HCT116 (cell line): Measurements from ENCODE around the gene ACOXL. TPM values are rescaled to one million over a fixed set of nuclear protein-coding genes. Genes with fewer than 3 reads are reported as not detected.

Experiments used
- ATAC-seq: fragments of 200-7000 bp; cut with Tn5 transposase; 2 replicates; pipeline ENCODE4 v1.9.1; 2020; ENCODE audit warnings: mild to moderate bottlenecking, moderate library complexity
- BruUV-seq: library from RNA; stranded (reverse); fragments of 400-500 nt; replicated peaks from 2 replicates; lab custom pipeline; 2021; lab: Mats Ljungman, UMichigan
- CTCF ChIA-PET: fragments of 300-600 bp; sonication (Branson Sonifier 250); formaldehyde crosslinking; loops from one replicate; lab custom pipeline; 2021; ENCODE audit warnings: antibody characterized with exemption; lab: Charles Lee
- POLR2A ChIA-PET: fragments of 300-600, 350-600 bp; sonication (Branson Sonifier 250); formaldehyde crosslinking; loops from one replicate; lab custom pipeline; 2021; ENCODE audit warnings: antibody characterized with exemption; lab: Charles Lee
- RAD21 ChIA-PET, 2 experiments: fragments of 300-600 bp; sonication (Branson Sonifier 250); formaldehyde crosslinking; loops; one replicate each; lab custom pipeline; 2023; ENCODE audit warnings: low total read pairs in 2 of 2; ENCODE audit not compliant: uncharacterized antibody in 2 of 2, unreplicated experiment in 2 of 2, low non-redundant PET in 1 of 2; lab: Charles Lee
- DNase-seq: peaks from one replicate; pipeline ENCODE4 v3.0.0-alpha.2; 2010; ENCODE audit warnings: low read depth, low spot score
- H2AFZ ChIP-seq: fragments of 200-600 bp; shearing (Covaris generic), sonication (generic); 2 replicates; pipeline ENCODE4 v1.6.1; 2017; ENCODE audit warnings: low read depth, mixed run types, mixed read lengths, antibody characterized with exemption, low read length; ENCODE audit not compliant: poor library complexity, severe bottlenecking
- H3K27ac ChIP-seq: 2 replicates; pipeline ENCODE4 v1.5.1; 2012; ENCODE audit warnings: low read depth, low read length
- H3K27me3 ChIP-seq: fragments of 200-600 bp; sonication (generic); 2 replicates; pipeline ENCODE4 v1.6.1; 2016; ENCODE audit warnings: mixed run types, low read length, mixed read lengths; ENCODE audit not compliant: insufficient read depth
- H3K36me3 ChIP-seq, 2 experiments: fragments of 200-500 bp in 1 of 2; fragments of 200-600 bp in 1 of 2; sonication (Bioruptor generic) in 1 of 2; sonication (generic) in 1 of 2; 2 replicates each; pipeline versions ENCODE4 v1.5.1 to v1.6.1; 2014 to 2016; ENCODE audit warnings: low read length in 2 of 2, inconsistent platforms in 1 of 2, mixed read lengths in 1 of 2, mixed run types in 1 of 2; ENCODE audit not compliant: insufficient read depth in 2 of 2, control insufficient read depth in 1 of 2
- H3K4me1 ChIP-seq, 2 experiments: fragments of 200-600 bp in 1 of 2; sonication (generic) in 1 of 2; 2 replicates each; pipeline versions ENCODE4 v1.5.1 to v1.6.1; 2012 to 2017; ENCODE audit warnings: low read length in 2 of 2, inconsistent platforms in 1 of 2, mild to moderate bottlenecking in 1 of 2, mixed read lengths in 1 of 2, mixed run types in 1 of 2, moderate library complexity in 1 of 2; ENCODE audit not compliant: insufficient read depth in 2 of 2, control insufficient read depth in 1 of 2
- H3K4me2 ChIP-seq: fragments of 200-600 bp; sonication (generic); 2 replicates; pipeline ENCODE4 v1.6.1; 2017; ENCODE audit warnings: mixed run types, low read length, mixed read lengths
- H3K4me3 ChIP-seq, 2 experiments: fragments of 200-600 bp in 1 of 2; sonication (generic) in 1 of 2; replicated peaks in 1 of 2; 2 replicates each; pipeline ENCODE4 v1.5.1; 2011 to 2016; ENCODE audit warnings: low read length in 2 of 2, control low read depth in 1 of 2, low read depth in 1 of 2, mild to moderate bottlenecking in 1 of 2, mixed read lengths in 1 of 2, mixed run types in 1 of 2
- H3K79me2 ChIP-seq: fragments of 200-600 bp; sonication (generic); 2 replicates; pipeline ENCODE4 v1.6.1; 2017; ENCODE audit warnings: mild to moderate bottlenecking, mixed run types, low read length, moderate library complexity, mixed read lengths; ENCODE audit not compliant: insufficient read depth
- H3K9ac ChIP-seq: fragments of 200-600 bp; sonication (generic); 2 replicates; pipeline ENCODE4 v1.6.1; 2016; ENCODE audit warnings: low read length, mixed read lengths
- H3K9me2 ChIP-seq: fragments of 200-600 bp; sonication (generic), shearing (Covaris generic); 2 replicates; pipeline ENCODE4 v1.6.1; 2017; ENCODE audit warnings: mixed run types, mild to moderate bottlenecking, moderate library complexity; ENCODE audit not compliant: insufficient read depth
- H3K9me3 ChIP-seq, 2 experiments: fragments of 200-500 bp in 1 of 2; fragments of 200-600 bp in 1 of 2; sonication (Bioruptor generic) in 1 of 2; sonication (generic) in 1 of 2; 2 replicates each; pipeline ENCODE4 v1.6.1; 2014 to 2017; ENCODE audit warnings: low read length in 2 of 2, mixed read lengths in 2 of 2, inconsistent platforms in 1 of 2, low read depth in 1 of 2, mild to moderate bottlenecking in 1 of 2, mixed run types in 1 of 2, moderate library complexity in 1 of 2; ENCODE audit not compliant: control insufficient read depth in 1 of 2, insufficient read depth in 1 of 2
- H4K20me1 ChIP-seq: fragments of 200-600 bp; sonication (generic), shearing (Covaris generic); 2 replicates; pipeline ENCODE4 v1.6.1; 2017; ENCODE audit warnings: mixed run types, mild to moderate bottlenecking, moderate library complexity; ENCODE audit not compliant: insufficient read depth
- CBX3 ChIP-seq: IDR thresholded peaks from 2 replicates; pipeline ENCODE4 v1.6.1; 2012; ENCODE audit warnings: low read depth
- EZH2 ChIP-seq: fragments of 200-600 bp; sonication (generic); IDR thresholded peaks from 2 replicates; pipeline ENCODE4 v1.6.1; 2017; ENCODE audit warnings: antibody characterized with exemption, mixed run types
- JUND ChIP-seq: IDR thresholded peaks from 2 replicates; pipeline ENCODE4 v1.6.1; 2012
- TCF7L2 ChIP-seq: IDR thresholded peaks from 2 replicates; pipeline ENCODE4 v1.7.0; 2011; ENCODE audit warnings: borderline replicate concordance, inconsistent platforms; ENCODE audit not compliant: insufficient read depth, insufficient read length; ENCODE audit errors: extremely low read depth
- intact Hi-C: fragments of 100-400 bp; cut with micrococcal nuclease; formaldehyde crosslinking; loops from 2 replicates; pipeline ENCODE4 v1.10.0; 2022
- total RNA-seq: library from RNA; stranded (reverse); gene quantifications from one replicate; pipeline ENCODE4 v1.2.1, GENCODE V29; 2021; ENCODE audit not compliant: unreplicated experiment
- TF ChIP-seq, protein P1 (sequence below): IDR thresholded peaks from 2 replicates; pipeline ENCODE4 v1.6.1; 2012
- TF ChIP-seq, protein P2 (sequence below): IDR thresholded peaks from 2 replicates; pipeline ENCODE4 v1.6.1; 2011; ENCODE audit warnings: mild to moderate bottlenecking, low read length, moderate library complexity; ENCODE audit not compliant: insufficient replicate concordance; ENCODE audit errors: extremely low read depth

Gene ACOXL
- total RNA-seq, 1 experiment from 2014 or later: 5.5 TPM

DNA sequence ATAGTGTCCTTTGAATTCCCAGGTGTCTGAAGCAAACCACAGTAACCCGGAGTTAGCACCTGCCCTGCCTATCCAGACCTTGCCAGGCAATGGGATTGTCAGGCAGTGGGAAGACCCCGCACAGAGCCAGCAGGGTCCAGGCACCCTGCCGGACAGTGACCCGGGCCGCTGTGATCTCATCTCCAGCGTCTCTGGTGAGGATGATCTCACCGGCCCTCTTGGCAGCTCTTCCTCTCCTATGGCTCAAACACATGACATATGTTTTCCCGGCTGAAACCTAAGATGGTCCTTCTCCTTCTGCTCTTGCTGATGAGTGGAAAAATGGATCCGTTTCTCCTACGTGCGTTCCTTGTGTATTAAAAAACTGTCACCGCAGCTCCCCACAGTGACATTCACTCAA lies 75.1 kb downstream of the ACOXL start:
- POLR2A ChIA-PET: no interaction called here

DNA sequence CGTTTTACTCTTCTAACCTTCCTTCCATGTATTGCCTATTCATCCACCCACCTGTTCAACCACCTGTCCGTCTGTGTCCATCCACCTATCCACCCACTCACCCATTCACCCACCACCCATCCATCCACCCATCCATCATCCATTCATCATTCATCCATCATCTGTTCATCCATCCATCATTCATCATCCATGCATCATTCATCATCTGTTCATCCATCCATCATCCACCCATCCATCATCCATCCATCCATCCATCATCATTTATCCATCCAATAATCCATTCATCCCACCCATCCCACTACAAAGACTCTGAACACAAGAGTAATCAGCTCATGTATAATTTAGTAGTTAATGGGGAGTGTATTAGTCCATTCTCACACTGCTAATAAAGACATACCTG lies 78.0 kb downstream of the ACOXL start:
- RAD21 ChIA-PET: no interaction called here
- Histone ChIP-seq H3K79me2 (no peaks in the 10 kb centered on the region), H3K27ac (no peak overlapping the region), H3K9me2 (no peaks in the 10 kb centered on the region), H3K9ac (no peak overlapping the region), H3K4me1 (peaks cover 0 to 5% of the 10 kb centered on the region in 2 experiments; a peak in 2 of 4 replicates), H3K4me3 (no peak overlapping the region), H3K9me3 (no peaks in the 10 kb centered on the region), H3K27me3 (no peaks in the 10 kb centered on the region), H2AFZ (no peak overlapping the region), H3K4me2 (no peak overlapping the region), H3K36me3 (no peaks in the 10 kb centered on the region), H4K20me1 (no peaks in the 10 kb centered on the region)
- CTCF ChIA-PET: no interaction called here
- BruUV-seq: no TSS peak
- TF ChIP-seq, protein P1, sequence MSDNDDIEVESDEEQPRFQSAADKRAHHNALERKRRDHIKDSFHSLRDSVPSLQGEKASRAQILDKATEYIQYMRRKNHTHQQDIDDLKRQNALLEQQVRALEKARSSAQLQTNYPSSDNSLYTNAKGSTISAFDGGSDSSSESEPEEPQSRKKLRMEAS: no peak
- no peak for TF ChIP-seq TCF7L2
- no peak for TF ChIP-seq EZH2
- intact Hi-C loops: loop anchor here (10.0 kb wide), 1 partner anchor 894 kb away; no protein-coding TSS in a partner anchor
- ATAC-seq (no peak), DNase-seq (no peak)
- POLR2A ChIA-PET: no interaction called here

More for the DNA sequence above, 75.1 kb downstream of the ACOXL start:
- ChIA-PET RAD21 (no interaction called here), CTCF (no interaction called here)
- no peaks in the 10 kb centered on the region for H3K9me2 ChIP-seq
- H3K4me1 ChIP-seq: peaks cover 0 to 5% of the 10 kb centered on the region in 2 experiments; a peak in 2 of 4 replicates
- no peaks in the 10 kb centered on the region for H3K36me3 ChIP-seq
- H3K9me3 ChIP-seq: no peaks in the 10 kb centered on the region
- no peak for DNase-seq
- H3K79me2 ChIP-seq: no peaks in the 10 kb centered on the region
- H2AFZ ChIP-seq: no peak overlapping the region
- no peak for TF ChIP-seq JUND
- TF ChIP-seq, protein P2, sequence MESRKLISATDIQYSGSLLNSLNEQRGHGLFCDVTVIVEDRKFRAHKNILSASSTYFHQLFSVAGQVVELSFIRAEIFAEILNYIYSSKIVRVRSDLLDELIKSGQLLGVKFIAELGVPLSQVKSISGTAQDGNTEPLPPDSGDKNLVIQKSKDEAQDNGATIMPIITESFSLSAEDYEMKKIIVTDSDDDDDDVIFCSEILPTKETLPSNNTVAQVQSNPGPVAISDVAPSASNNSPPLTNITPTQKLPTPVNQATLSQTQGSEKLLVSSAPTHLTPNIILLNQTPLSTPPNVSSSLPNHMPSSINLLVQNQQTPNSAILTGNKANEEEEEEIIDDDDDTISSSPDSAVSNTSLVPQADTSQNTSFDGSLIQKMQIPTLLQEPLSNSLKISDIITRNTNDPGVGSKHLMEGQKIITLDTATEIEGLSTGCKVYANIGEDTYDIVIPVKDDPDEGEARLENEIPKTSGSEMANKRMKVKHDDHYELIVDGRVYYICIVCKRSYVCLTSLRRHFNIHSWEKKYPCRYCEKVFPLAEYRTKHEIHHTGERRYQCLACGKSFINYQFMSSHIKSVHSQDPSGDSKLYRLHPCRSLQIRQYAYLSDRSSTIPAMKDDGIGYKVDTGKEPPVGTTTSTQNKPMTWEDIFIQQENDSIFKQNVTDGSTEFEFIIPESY: no peak
- TF ChIP-seq CBX3: no peak
- TF ChIP-seq, all 23 proteins: peak for 0
- Histone ChIP-seq H3K27ac (no peak overlapping the region), H3K4me2 (no peak overlapping the region), H3K9ac (no peak overlapping the region), H3K27me3 (no peaks in the 10 kb centered on the region), H3K4me3 (no peak overlapping the region), H4K20me1 (no peaks in the 10 kb centered on the region)
- no TSS peak for BruUV-seq
- no peak for ATAC-seq
- intact Hi-C loops: no loop called here
